Measurements from ENCODE around the gene RWDD3.
A peak's percentile ranks its signal among the peaks of the same experiment; 100 is the strongest.

RWDD3 gene

GRCh38 chr1:95233737-95234500, at the start of gene RWDD3:
TSS of gene RWDD3 (plus strand) at chr1:95234210. CDS start at chr1:95234231, 21 bp downstream.
- Histone ChIP-seq H3K36me3 (ENCODE audit: control insufficient read depth, insufficient read depth, low read length) (peaks cover 3% of the 10 kb centered on the region; the same call in 1 of the 2 replicates), H3K9me3 (ENCODE audit: control insufficient read depth, insufficient read depth, low read depth, low read length) (no peaks in the 10 kb centered on the region), H3K27me3 (ENCODE audit: control insufficient read depth, insufficient read depth, low read length) (no peaks in the 10 kb centered on the region), H3K4me1 (ENCODE audit: control insufficient read depth, insufficient read depth, low read length) (peaks cover 25% of the 10 kb centered on the region), H3K9ac (ENCODE audit: low read length) (peak within 1 kb of the TSS; percentile 81), H3K4me3 (ENCODE audit: low read depth, low read length) (peak within 1 kb of the TSS; percentile 99), H3K27ac (ENCODE audit: low read depth, low read length) (peak within 1 kb of the TSS; percentile 73; the same call in 1 of the 2 replicates)

GRCh38 chr1:95186149-95186548, 47.9 kb upstream of the RWDD3 start:
- H3K36me3 ChIP-seq (ENCODE audit: control insufficient read depth, insufficient read depth, low read length), result no peaks in the 10 kb centered on the region
- H3K9me3 ChIP-seq (ENCODE audit: control insufficient read depth, insufficient read depth, low read depth, low read length), result peaks cover 3% of the 10 kb centered on the region; the same call in 1 of the 2 replicates
- H3K4me3 ChIP-seq (ENCODE audit: low read depth, low read length), result no peak overlapping the region
- no peak overlapping the region for H3K27ac ChIP-seq (ENCODE audit: low read depth, low read length)
- no peaks in the 10 kb centered on the region for H3K4me1 ChIP-seq (ENCODE audit: control insufficient read depth, insufficient read depth, low read length)
- H3K9ac ChIP-seq (ENCODE audit: low read length), result no peak overlapping the region
- H3K27me3 ChIP-seq (ENCODE audit: control insufficient read depth, insufficient read depth, low read length), result no peaks in the 10 kb centered on the region

- H3K4me1 ChIP-seq (ENCODE audit: control insufficient read depth, insufficient read depth, low read length), result peaks cover 5% of the 10 kb centered on the region; the same call in 1 of the 2 replicates
- H3K27ac ChIP-seq (ENCODE audit: low read depth, low read length), result no peak overlapping the region
- H3K9ac ChIP-seq (ENCODE audit: low read length), result no peak overlapping the region
- no peaks in the 10 kb centered on the region for H3K9me3 ChIP-seq (ENCODE audit: control insufficient read depth, insufficient read depth, low read depth, low read length)
- no peak overlapping the region for H3K4me3 ChIP-seq (ENCODE audit: low read depth, low read length)
- H3K27me3 ChIP-seq (ENCODE audit: control insufficient read depth, insufficient read depth, low read length), result no peaks in the 10 kb centered on the region
- H3K36me3 ChIP-seq (ENCODE audit: control insufficient read depth, insufficient read depth, low read length), result no peaks in the 10 kb centered on the region
Observed at GRCh38 chr1:95193591-95193990, 40.4 kb upstream of the RWDD3 start.

GRCh38 chr1:95195046-95195445, 39.0 kb upstream of the RWDD3 start:
- Histone ChIP-seq H3K27ac (ENCODE audit: low read depth, low read length) (no peak overlapping the region), H3K4me1 (ENCODE audit: control insufficient read depth, insufficient read depth, low read length) (peaks cover 5% of the 10 kb centered on the region; the same call in 1 of the 2 replicates), H3K27me3 (ENCODE audit: control insufficient read depth, insufficient read depth, low read length) (no peaks in the 10 kb centered on the region), H3K9ac (ENCODE audit: low read length) (no peak overlapping the region), H3K9me3 (ENCODE audit: control insufficient read depth, insufficient read depth, low read depth, low read length) (no peaks in the 10 kb centered on the region), H3K36me3 (ENCODE audit: control insufficient read depth, insufficient read depth, low read length) (no peaks in the 10 kb centered on the region), H3K4me3 (ENCODE audit: low read depth, low read length) (no peak overlapping the region)

GRCh38 chr1:95196017-95196416, 38.0 kb upstream of the RWDD3 start:
- Histone ChIP-seq H3K4me1 (ENCODE audit: control insufficient read depth, insufficient read depth, low read length) (peaks cover 5% of the 10 kb centered on the region; the same call in 1 of the 2 replicates), H3K9me3 (ENCODE audit: control insufficient read depth, insufficient read depth, low read depth, low read length) (no peaks in the 10 kb centered on the region), H3K27me3 (ENCODE audit: control insufficient read depth, insufficient read depth, low read length) (no peaks in the 10 kb centered on the region), H3K36me3 (ENCODE audit: control insufficient read depth, insufficient read depth, low read length) (no peaks in the 10 kb centered on the region), H3K9ac (ENCODE audit: low read length) (no peak overlapping the region), H3K27ac (ENCODE audit: low read depth, low read length) (no peak overlapping the region), H3K4me3 (ENCODE audit: low read depth, low read length) (no peak overlapping the region)

GRCh38 chr1:95197616-95198252, 36.3 kb upstream of the RWDD3 start:
- Histone ChIP-seq H3K9ac (ENCODE audit: low read length) (no peak overlapping the region), H3K4me3 (ENCODE audit: low read depth, low read length) (no peak overlapping the region), H3K9me3 (ENCODE audit: control insufficient read depth, insufficient read depth, low read depth, low read length) (no peaks in the 10 kb centered on the region), H3K27ac (ENCODE audit: low read depth, low read length) (no peak overlapping the region), H3K36me3 (ENCODE audit: control insufficient read depth, insufficient read depth, low read length) (no peaks in the 10 kb centered on the region), H3K27me3 (ENCODE audit: control insufficient read depth, insufficient read depth, low read length) (no peaks in the 10 kb centered on the region), H3K4me1 (ENCODE audit: control insufficient read depth, insufficient read depth, low read length) (peaks cover 5% of the 10 kb centered on the region; the same call in 1 of the 2 replicates)

- H3K9me3 ChIP-seq (ENCODE audit: control insufficient read depth, insufficient read depth, low read depth, low read length), result no peaks in the 10 kb centered on the region
- H3K36me3 ChIP-seq (ENCODE audit: control insufficient read depth, insufficient read depth, low read length), result no peaks in the 10 kb centered on the region
- no peaks in the 10 kb centered on the region for H3K27me3 ChIP-seq (ENCODE audit: control insufficient read depth, insufficient read depth, low read length)
- H3K9ac ChIP-seq (ENCODE audit: low read length), result no peak overlapping the region
- no peak overlapping the region for H3K4me3 ChIP-seq (ENCODE audit: low read depth, low read length)
- H3K4me1 ChIP-seq (ENCODE audit: control insufficient read depth, insufficient read depth, low read length), result peaks cover 5% of the 10 kb centered on the region; the same call in 1 of the 2 replicates
- H3K27ac ChIP-seq (ENCODE audit: low read depth, low read length), result no peak overlapping the region
Observed at GRCh38 chr1:95201905-95202304, 32.1 kb upstream of the RWDD3 start.

- no peaks in the 10 kb centered on the region for H3K36me3 ChIP-seq (ENCODE audit: control insufficient read depth, insufficient read depth, low read length)
- H3K9ac ChIP-seq (ENCODE audit: low read length), result no peak overlapping the region
- H3K27me3 ChIP-seq (ENCODE audit: control insufficient read depth, insufficient read depth, low read length), result no peaks in the 10 kb centered on the region
- no peaks in the 10 kb centered on the region for H3K9me3 ChIP-seq (ENCODE audit: control insufficient read depth, insufficient read depth, low read depth, low read length)
- no peak overlapping the region for H3K27ac ChIP-seq (ENCODE audit: low read depth, low read length)
- H3K4me3 ChIP-seq (ENCODE audit: low read depth, low read length), result no peak overlapping the region
- no peaks in the 10 kb centered on the region for H3K4me1 ChIP-seq (ENCODE audit: control insufficient read depth, insufficient read depth, low read length)
Observed at GRCh38 chr1:95203908-95204437, 30.0 kb upstream of the RWDD3 start.

GRCh38 chr1:95206514-95206913, 27.5 kb upstream of the RWDD3 start:
- Histone ChIP-seq H3K4me1 (ENCODE audit: control insufficient read depth, insufficient read depth, low read length) (no peaks in the 10 kb centered on the region), H3K4me3 (ENCODE audit: low read depth, low read length) (no peak overlapping the region), H3K9me3 (ENCODE audit: control insufficient read depth, insufficient read depth, low read depth, low read length) (no peaks in the 10 kb centered on the region), H3K36me3 (ENCODE audit: control insufficient read depth, insufficient read depth, low read length) (no peaks in the 10 kb centered on the region), H3K27me3 (ENCODE audit: control insufficient read depth, insufficient read depth, low read length) (no peaks in the 10 kb centered on the region), H3K9ac (ENCODE audit: low read length) (no peak overlapping the region), H3K27ac (ENCODE audit: low read depth, low read length) (no peak overlapping the region)

- no peaks in the 10 kb centered on the region for H3K4me1 ChIP-seq (ENCODE audit: control insufficient read depth, insufficient read depth, low read length)
Observed at GRCh38 chr1:95207223-95207935, 26.6 kb upstream of the RWDD3 start.

More at GRCh38 chr1:95207223-95207935, 26.6 kb upstream of the RWDD3 start:
- H3K9ac ChIP-seq (ENCODE audit: low read length), result no peak overlapping the region
- H3K27ac ChIP-seq (ENCODE audit: low read depth, low read length), result no peak overlapping the region
- H3K36me3 ChIP-seq (ENCODE audit: control insufficient read depth, insufficient read depth, low read length), result no peaks in the 10 kb centered on the region
- H3K4me3 ChIP-seq (ENCODE audit: low read depth, low read length), result no peak overlapping the region
- H3K9me3 ChIP-seq (ENCODE audit: control insufficient read depth, insufficient read depth, low read depth, low read length), result no peaks in the 10 kb centered on the region
- no peaks in the 10 kb centered on the region for H3K27me3 ChIP-seq (ENCODE audit: control insufficient read depth, insufficient read depth, low read length)

Measured in HUES6 (cell line).